ENCODE measurements around the gene ORAI3. TPM values are rescaled to one million over a fixed set of nuclear protein-coding genes. Genes with fewer than 3 reads are reported as not detected.

Gene ORAI3
- total and polyA plus RNA-seq, 2 of the 13 experiments (the other 11 are each of a cell fraction or from before 2014, with no cell fraction given): 11.4 to 32.0 TPM

DNA sequence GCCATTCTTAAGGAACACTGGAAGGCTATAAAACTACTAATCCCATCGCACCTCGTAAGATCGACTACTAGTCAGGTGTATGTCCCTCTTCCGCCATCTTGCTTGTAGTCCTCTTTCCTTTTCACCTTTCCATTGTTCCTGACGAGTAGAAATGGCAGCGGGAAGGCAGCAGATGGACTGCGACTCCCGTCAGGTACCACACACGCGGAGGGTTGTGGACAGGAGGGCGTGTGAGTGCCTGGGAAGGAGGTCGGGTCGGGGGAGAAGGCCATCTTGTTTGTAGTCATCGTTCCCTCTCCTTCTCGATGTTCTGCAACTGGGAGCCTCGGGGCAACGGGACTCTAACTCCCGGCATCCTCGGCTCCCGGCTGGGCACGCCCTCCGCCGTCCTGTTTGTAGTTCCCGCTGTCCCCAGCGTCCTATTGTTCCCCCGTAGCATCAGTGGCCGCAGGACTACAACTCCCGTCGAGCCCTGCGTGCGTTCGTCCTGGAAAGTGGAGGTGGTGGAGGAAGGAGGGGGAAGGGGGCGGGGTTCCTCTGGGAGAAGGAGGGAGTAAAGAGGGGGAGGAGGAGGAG lies 25.8 kb upstream of the ORAI3 start (continued):
- TF ChIP-seq, protein P1, sequence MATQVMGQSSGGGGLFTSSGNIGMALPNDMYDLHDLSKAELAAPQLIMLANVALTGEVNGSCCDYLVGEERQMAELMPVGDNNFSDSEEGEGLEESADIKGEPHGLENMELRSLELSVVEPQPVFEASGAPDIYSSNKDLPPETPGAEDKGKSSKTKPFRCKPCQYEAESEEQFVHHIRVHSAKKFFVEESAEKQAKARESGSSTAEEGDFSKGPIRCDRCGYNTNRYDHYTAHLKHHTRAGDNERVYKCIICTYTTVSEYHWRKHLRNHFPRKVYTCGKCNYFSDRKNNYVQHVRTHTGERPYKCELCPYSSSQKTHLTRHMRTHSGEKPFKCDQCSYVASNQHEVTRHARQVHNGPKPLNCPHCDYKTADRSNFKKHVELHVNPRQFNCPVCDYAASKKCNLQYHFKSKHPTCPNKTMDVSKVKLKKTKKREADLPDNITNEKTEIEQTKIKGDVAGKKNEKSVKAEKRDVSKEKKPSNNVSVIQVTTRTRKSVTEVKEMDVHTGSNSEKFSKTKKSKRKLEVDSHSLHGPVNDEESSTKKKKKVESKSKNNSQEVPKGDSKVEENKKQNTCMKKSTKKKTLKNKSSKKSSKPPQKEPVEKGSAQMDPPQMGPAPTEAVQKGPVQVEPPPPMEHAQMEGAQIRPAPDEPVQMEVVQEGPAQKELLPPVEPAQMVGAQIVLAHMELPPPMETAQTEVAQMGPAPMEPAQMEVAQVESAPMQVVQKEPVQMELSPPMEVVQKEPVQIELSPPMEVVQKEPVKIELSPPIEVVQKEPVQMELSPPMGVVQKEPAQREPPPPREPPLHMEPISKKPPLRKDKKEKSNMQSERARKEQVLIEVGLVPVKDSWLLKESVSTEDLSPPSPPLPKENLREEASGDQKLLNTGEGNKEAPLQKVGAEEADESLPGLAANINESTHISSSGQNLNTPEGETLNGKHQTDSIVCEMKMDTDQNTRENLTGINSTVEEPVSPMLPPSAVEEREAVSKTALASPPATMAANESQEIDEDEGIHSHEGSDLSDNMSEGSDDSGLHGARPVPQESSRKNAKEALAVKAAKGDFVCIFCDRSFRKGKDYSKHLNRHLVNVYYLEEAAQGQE (IDR thresholded peaks at IDR 0.05; ENCODE audit: borderline replicate concordance in 1 of 2, low read depth in 1 of 2, low read length in 2 of 2): no peak
- TF ChIP-seq, protein P2, sequence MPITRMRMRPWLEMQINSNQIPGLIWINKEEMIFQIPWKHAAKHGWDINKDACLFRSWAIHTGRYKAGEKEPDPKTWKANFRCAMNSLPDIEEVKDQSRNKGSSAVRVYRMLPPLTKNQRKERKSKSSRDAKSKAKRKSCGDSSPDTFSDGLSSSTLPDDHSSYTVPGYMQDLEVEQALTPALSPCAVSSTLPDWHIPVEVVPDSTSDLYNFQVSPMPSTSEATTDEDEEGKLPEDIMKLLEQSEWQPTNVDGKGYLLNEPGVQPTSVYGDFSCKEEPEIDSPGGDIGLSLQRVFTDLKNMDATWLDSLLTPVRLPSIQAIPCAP (CRISPR knock-in tag; IDR thresholded peaks at IDR 0.05; ENCODE audit: low read depth): no peak
- 0 out of 2 replicates have a peak, but pooled peaks have one; percentile 14 for TF ChIP-seq ZNF124 (CRISPR knock-in tag; IDR thresholded peaks at IDR 0.05)
- no peak for TF ChIP-seq TEAD2 (CRISPR knock-in tag; IDR thresholded peaks at IDR 0.05)
- TF ChIP-seq POGZ (CRISPR knock-in tag; IDR thresholded peaks at IDR 0.05): no peak
- no peak for TF ChIP-seq SRSF4 (IDR thresholded peaks at IDR 0.05; ENCODE audit: low read depth, low read length, poor library complexity, severe bottlenecking)
- TF ChIP-seq MYC (CRISPR knock-in tag; IDR thresholded peaks at IDR 0.05; ENCODE audit: borderline replicate concordance): peak; percentile 71; the same call in 1 of the 2 replicates
- no peak for TF ChIP-seq PAWR (CRISPR knock-in tag; IDR thresholded peaks at IDR 0.05; ENCODE audit: borderline replicate concordance)
- no peak; the same call in 1 of the 2 replicates for TF ChIP-seq NFYC (CRISPR knock-in tag; IDR thresholded peaks at IDR 0.05)
- TF ChIP-seq MIER2 (CRISPR knock-in tag; IDR thresholded peaks at IDR 0.05): no peak; the same call in 1 of the 2 replicates
- TF ChIP-seq ARNTL (CRISPR knock-in tag; IDR thresholded peaks at IDR 0.05): no peak
- TF ChIP-seq, protein P3, sequence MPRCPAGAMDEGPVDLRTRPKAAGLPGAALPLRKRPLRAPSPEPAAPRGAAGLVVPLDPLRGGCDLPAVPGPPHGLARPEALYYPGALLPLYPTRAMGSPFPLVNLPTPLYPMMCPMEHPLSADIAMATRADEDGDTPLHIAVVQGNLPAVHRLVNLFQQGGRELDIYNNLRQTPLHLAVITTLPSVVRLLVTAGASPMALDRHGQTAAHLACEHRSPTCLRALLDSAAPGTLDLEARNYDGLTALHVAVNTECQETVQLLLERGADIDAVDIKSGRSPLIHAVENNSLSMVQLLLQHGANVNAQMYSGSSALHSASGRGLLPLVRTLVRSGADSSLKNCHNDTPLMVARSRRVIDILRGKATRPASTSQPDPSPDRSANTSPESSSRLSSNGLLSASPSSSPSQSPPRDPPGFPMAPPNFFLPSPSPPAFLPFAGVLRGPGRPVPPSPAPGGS (CRISPR knock-in tag; IDR thresholded peaks at IDR 0.05): peak; percentile 25; the same call in 1 of the 2 replicates
- no peak for TF ChIP-seq NPAS2 (CRISPR knock-in tag; IDR thresholded peaks at IDR 0.05; ENCODE audit: borderline replicate concordance)
- TF ChIP-seq, protein P4, sequence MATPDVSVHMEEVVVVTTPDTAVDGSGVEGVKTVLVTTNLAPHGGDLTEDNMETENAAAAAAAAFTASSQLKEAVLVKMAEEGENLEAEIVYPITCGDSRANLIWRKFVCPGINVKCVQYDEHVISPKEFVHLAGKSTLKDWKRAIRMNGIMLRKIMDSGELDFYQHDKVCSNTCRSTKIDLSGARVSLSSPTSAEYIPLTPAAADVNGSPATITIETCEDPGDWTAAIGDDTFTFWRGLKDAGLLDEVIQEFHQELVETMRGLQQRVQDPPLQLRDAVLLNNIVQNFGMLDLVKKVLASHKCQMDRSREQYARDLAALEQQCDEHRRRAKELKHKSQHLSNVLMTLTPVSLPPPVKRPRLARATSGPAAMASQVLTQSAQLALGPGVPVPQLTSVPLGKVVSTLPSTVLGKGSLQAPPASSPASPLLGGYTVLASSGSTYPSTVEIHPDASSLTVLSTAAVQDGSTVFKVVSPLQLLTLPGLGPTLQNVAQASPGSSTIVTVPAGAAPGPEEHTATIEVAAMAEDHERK (CRISPR knock-in tag; IDR thresholded peaks at IDR 0.05; ENCODE audit: low read depth): peak; percentile 87
- no peak for TF ChIP-seq SP1 (IDR thresholded peaks at IDR 0.05)
- peak; percentile 99 for TF ChIP-seq SP1 (CRISPR knock-in tag; IDR thresholded peaks at IDR 0.05)
- no peak for TF ChIP-seq KLF6 (CRISPR knock-in tag; IDR thresholded peaks at IDR 0.05)
- TF ChIP-seq ZNF768 (CRISPR knock-in tag; IDR thresholded peaks at IDR 0.05): no peak
- TF ChIP-seq ZBTB8A (CRISPR knock-in tag; IDR thresholded peaks at IDR 0.05; ENCODE audit: borderline replicate concordance, low read depth): no peak
- no peak for TF ChIP-seq REXO4 (CRISPR knock-in tag; IDR thresholded peaks at IDR 0.05; ENCODE audit: borderline replicate concordance)
- TF ChIP-seq, protein P5, sequence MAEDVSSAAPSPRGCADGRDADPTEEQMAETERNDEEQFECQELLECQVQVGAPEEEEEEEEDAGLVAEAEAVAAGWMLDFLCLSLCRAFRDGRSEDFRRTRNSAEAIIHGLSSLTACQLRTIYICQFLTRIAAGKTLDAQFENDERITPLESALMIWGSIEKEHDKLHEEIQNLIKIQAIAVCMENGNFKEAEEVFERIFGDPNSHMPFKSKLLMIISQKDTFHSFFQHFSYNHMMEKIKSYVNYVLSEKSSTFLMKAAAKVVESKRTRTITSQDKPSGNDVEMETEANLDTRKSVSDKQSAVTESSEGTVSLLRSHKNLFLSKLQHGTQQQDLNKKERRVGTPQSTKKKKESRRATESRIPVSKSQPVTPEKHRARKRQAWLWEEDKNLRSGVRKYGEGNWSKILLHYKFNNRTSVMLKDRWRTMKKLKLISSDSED (CRISPR knock-in tag; IDR thresholded peaks at IDR 0.05): no peak
- peak; percentile 26; the same call in 1 of the 2 replicates for TF ChIP-seq ZKSCAN8 (CRISPR knock-in tag; IDR thresholded peaks at IDR 0.05; ENCODE audit: borderline replicate concordance)
